ENCODE data around the gene HAX1.
"Not testable (repeated sequence)": the region's sequence is repeated elsewhere in the genome, so short reads cannot be mapped to it uniquely, and the experiment has no call there.

The HAX1 gene

DNA sequence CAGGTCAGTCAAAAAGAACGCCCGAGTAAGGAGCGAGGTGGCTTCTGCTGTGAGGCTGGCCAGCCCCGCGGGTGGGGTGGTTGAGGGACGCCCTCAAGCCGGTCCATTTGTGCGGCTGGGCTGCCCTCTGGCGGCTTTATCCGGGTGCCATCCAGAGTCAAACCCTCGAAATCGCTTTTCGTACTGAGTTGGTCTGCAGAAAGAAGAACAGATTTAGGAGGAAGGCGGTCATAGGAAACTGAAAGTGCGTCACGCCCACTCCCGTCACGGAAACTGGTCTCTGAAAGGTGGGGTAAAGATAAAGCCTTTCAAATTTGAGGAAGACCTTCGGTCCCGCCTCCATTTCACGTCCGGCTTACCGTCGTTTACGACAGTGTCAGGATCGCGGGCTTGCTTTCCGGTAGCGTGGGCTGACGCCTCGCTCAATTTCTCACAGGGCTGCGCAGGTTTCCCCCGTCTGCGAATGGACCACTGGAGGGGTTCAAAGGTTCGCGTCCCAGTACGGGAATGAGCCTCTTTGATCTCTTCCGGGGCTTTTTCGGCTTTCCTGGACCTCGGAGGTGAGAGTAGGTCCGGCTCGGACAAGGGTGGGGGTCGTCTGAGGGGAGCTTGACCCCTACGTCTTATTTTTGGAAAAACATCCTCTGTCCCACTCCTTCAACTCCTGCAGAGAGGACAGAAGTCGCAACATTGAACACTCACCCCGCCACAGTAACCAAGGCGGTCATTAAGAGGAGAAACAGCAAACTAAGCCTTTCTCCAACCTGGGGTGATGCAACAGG is at the start of gene HAX1:
Gene HAX1, plus strand, starts transcription at position 413 of the 782 bp plus-strand sequence. Its CDS starts 95 bp downstream, at position 508.
- peak; percentile 97 for DNase-seq
- TF ChIP-seq GATA1 (IDR thresholded peaks at IDR 0.05; ENCODE audit: low read depth, low read length) (no peak), POLR2A (IDR thresholded peaks at IDR 0.05; ENCODE audit: low read length) (peak; percentile 91)

DNA sequence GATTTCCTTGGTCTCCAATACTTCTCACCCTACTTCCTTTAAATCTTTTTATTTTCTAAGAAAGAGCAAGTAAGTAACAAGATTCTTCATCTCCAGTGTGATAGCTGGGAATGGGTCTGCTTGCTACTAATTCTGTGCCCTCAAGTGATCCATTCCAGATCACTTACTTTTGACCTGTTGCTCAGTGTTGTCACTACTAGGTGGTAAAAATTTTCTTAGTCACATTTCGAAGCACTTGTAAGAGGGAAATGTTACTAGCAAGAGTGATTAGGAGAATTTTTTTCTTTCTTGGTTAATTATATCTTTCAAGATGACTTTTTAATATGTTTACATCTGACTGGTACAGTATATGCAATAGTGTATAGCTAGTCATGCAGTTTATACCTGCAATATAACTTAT is 49.5 kb upstream of the HAX1 start:
- TF ChIP-seq GATA1 (IDR thresholded peaks at IDR 0.05; ENCODE audit: low read depth, low read length) (no peak), POLR2A (IDR thresholded peaks at IDR 0.05; ENCODE audit: low read length) (no peak)
- DNase-seq: no peak

DNA sequence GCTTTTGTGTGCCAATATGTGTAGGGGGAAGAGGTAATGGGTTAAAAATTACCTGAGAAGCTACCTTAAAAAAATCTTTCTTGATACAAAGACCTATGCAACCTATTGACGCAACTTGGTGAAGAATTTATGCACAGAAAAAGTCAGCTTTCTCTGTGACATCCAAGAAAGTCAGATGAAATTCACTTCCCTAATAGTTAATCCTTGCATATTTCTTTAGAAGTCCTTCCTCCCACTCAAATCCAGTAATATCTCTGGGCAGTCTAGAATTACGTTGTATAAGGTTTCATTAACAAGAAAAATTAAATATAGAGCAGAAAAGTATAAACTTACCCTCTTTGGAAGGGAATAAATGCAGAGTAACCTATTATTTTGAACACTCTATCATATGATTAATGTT is 48.8 kb upstream of the HAX1 start:
- no peak for DNase-seq
- TF ChIP-seq POLR2A (IDR thresholded peaks at IDR 0.05; ENCODE audit: low read length): no peak
- TF ChIP-seq GATA1 (IDR thresholded peaks at IDR 0.05; ENCODE audit: low read depth, low read length): no peak

DNA sequence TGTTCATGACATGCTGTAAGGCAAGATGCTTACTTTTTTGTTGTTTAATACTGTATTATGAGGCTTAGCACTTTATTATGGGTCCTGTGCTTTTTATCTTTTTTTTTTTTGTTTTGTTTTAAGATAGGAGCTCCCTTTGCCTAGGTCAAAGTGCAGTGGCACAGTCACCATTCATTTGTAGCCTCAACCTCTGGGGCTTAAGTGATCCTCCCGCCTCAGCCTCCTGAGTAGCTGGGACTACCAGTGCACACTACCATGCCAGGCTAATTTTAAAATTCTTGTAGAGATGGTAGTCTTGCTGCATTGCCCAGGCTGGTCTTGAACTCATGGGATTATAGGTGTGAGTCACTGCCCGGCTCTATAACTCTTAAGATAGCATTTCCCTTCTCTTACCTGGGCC is 47.1 kb upstream of the HAX1 start:
- no peak for DNase-seq
- TF ChIP-seq POLR2A (IDR thresholded peaks at IDR 0.05; ENCODE audit: low read length) (no peak), GATA1 (IDR thresholded peaks at IDR 0.05; ENCODE audit: low read depth, low read length) (no peak)

DNA sequence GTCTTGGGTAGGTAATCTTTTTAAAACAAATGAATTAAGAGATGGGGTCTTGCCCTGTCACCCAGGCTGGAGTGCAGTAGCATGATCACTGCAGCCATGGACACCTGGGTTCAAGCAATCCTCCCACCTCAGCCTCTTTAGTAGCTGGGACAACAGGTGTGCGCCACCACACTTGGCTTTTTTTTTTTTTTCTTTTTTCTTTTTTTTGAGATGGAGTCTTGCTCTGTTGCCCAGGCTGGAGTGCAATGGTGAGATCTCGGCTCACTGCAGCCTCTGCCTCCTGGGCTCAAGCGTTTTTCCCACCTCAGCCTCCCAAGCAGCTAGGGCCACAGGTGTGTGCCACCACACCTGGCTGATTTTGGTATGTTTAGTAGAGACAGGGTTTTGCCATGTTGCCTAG is 41.3 kb upstream of the HAX1 start:
- DNase-seq: not testable (repeated sequence)

DNA sequence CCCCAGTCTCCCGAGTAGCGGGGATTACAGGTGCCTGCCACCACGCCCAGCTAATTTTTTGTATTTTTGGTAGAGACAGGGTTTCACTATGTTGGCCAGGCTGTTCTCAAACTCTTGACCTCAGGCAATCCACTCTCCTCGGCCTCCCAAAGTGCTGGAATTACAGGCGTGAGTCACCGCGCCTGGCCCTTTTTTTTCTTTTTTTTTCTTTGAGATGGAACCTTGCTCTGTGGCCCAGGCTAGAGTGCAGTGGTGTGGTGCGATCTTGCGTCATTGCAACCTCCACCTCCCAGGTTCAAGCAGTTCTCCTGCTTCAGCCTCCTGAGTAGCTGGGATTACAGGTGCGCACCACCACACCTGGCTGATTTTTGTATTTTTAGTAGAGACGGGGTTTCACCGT is 39.3 kb upstream of the HAX1 start:
- DNase-seq: not testable (repeated sequence)

DNA sequence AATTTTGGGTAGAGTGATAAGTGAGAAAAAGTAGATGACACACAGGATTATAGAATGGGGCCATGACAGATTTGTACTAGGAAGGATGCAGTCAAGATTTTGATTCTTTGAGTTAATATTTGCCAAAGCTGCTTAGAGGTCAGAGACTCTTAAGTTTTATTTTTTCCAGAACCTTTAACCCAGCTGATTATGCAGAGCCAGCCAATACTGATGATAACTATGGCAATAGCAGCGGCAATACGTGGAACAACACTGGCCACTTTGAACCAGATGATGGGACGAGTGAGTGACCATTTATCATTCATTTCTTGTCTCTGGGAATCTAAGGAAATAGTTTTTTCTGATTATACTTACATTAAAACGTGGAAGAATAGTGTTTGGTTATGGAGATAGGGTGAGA is 35.6 kb upstream of the HAX1 start:
- DNase-seq: no peak
- no peak for TF ChIP-seq POLR2A (IDR thresholded peaks at IDR 0.05; ENCODE audit: low read length)
- TF ChIP-seq GATA1 (IDR thresholded peaks at IDR 0.05; ENCODE audit: low read depth, low read length): no peak

DNA sequence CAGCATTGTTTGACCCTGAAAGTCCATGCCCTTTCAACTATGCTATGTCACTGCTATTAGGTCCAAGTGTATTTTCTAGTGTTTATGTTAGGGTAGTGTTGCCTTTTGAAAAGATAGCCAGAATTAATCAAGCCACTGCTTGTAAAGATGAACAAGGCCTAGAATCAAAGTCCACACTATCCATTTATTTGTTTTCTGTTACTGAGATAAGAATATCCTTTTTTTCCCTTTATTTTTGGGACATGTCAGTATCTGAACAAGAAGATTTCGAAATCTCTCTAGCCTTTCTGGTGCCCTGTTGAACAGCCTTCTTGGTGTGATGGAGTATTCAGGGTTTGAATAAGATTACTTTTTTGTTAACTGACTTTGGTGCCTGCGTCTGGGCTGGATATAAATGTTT is 35.0 kb upstream of the HAX1 start:
- no peak for DNase-seq
- TF ChIP-seq POLR2A (IDR thresholded peaks at IDR 0.05; ENCODE audit: low read length) (no peak), GATA1 (IDR thresholded peaks at IDR 0.05; ENCODE audit: low read depth, low read length) (no peak)

DNA sequence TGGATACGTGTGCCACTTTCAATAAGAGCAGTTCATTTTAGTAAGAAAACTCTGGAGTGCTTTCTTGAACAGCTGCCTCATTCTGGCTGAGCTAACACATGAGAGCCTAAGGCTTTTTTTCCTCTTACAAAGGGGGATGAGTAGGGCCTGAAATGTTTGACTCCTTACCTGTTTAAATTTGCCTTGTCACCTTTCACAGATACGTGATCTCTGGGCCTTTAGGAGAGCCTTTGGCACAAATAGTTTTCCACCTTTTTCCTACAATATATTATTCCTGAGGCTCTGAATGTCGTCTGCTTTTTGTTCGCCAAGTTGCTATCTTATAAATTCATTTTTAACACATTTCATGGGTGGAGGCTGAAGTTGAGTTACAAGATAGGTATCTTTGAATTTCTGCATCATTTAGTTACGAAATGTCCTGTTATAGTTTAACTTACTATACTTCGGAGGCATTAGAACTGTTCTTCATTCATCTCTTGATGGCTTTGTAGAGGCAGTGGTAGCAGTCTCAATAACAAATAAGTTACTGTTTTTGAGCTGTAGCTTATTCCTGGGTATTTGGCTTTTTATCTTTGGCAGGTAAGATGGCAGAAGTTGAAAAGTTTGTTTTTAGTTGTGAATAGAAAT is 34.4 kb upstream of the HAX1 start:
- TF ChIP-seq GATA1 (IDR thresholded peaks at IDR 0.05; ENCODE audit: low read depth, low read length) (no peak), POLR2A (IDR thresholded peaks at IDR 0.05; ENCODE audit: low read length) (no peak)
- no peak for DNase-seq

DNA sequence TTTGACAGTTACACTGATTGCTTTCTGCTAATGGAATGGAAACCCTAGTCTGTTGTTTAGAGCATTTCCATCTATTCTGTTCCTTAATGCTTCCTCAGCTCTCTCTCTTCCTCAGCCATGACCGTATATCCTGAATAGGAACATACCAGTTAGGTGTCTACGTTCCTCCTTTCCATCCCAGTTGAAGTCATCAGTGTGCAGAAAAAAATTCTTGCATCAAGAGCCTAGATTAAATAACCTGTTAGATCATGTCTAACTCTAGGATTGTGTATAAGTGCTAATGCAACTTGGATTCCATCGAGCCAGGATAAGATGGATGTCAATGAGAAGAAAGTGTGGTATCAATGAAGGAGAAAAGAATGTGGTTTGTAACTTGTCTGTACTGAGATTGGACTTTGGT is 32.9 kb upstream of the HAX1 start:
- TF ChIP-seq POLR2A (IDR thresholded peaks at IDR 0.05; ENCODE audit: low read length): no peak
- TF ChIP-seq GATA1 (IDR thresholded peaks at IDR 0.05; ENCODE audit: low read depth, low read length): no peak
- no peak for DNase-seq

DNA sequence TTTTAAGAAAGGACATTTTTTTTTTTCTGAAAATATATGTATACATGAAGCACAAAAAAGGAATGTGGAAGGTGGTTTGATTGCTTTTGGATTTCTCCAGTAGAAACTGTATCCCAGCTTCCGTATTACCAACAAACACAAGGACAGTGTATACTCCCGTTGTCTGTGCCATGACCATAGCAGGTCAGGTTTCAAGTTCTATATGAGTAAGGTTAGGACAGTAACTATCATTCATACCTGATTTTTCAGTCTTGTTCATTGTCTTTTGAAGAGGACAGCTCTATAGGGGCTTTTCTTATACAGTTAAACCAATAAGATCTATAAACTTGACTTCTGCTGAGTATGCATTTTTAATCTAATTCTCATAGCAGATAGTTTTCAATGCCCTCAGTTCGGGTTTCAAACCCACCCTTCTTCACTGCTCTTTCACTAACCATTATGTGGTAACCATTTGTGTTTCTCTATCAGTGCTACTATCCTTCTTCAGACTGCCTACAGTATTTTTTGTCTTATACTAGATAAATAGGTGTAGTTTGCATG is 32.1 kb upstream of the HAX1 start:
- TF ChIP-seq GATA1 (IDR thresholded peaks at IDR 0.05; ENCODE audit: low read depth, low read length) (no peak), POLR2A (IDR thresholded peaks at IDR 0.05; ENCODE audit: low read length) (no peak)
- no peak for DNase-seq

DNA sequence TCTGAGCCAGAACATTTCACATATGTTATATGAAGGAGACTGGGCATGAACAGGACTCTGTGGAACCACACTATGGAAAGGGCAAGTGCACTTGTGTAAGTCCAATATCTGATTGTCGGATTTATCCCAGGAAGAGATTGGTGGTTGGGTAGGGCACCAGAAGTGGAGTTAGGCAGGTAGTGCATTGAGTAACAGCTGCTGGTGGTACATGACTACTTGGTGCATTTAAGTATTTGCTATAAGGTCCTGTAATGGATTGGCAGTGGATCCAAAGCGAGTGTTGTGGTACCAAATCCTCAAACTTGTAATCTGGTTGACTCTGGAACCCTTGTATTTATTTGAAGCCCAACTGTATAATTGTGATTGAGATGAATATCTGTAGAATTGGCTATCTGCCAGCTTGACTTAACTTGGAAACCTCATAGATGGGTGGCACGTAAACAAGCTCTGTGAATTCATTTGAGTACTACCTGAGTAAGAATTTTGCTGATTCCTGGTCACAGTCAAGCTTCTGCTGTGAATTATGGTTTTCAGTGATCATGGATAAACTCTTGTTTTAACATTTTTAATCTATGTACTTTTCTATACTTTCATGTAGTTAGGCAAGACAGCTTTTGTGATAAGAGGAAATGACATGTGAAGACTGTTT is 30.6 kb upstream of the HAX1 start:
- TF ChIP-seq POLR2A (IDR thresholded peaks at IDR 0.05; ENCODE audit: low read length): no peak
- TF ChIP-seq GATA1 (IDR thresholded peaks at IDR 0.05; ENCODE audit: low read depth, low read length): no peak
- DNase-seq: peak; percentile 27 to 42

DNA sequence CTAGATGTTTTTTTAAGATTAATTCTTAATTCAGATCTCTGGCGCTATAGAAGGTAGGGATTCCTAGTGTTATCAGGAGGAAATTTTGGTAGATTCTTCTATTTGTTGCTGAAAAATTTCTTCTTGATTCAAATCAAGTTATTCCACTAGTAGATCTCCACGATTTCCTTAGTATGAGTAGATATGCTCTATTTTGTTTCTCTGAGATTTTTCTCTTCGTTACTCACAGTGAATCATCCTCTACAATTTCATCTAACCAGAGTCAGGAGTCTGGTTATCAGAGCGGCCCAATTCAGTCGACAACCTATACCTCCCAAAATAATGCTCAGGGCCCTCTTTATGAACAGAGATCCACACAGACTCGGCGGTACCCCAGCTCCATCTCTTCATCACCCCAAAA is 18.8 kb upstream of the HAX1 start:
- TF ChIP-seq GATA1 (IDR thresholded peaks at IDR 0.05; ENCODE audit: low read depth, low read length) (no peak), POLR2A (IDR thresholded peaks at IDR 0.05; ENCODE audit: low read length) (no peak)
- no peak for DNase-seq

DNA sequence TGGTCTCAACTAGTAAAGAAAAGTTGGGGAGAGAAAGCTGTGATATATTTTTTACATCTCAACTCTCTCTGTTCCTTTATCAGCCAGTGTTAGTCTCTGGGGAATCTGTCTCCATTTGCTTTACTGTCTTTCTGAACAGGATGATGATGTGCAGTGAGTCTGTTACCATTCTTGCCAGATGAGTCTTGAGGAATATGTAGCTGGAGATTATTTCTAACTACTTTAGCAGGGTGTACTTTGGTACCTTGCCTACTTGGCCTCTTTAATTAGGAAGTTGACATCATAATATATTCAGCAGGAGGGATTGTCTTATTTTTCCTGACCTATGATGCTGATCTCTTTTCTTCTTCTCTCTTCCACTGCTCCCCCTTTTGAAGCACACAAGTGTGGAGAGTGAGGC is 15.7 kb upstream of the HAX1 start:
- no peak for DNase-seq
- TF ChIP-seq POLR2A (IDR thresholded peaks at IDR 0.05; ENCODE audit: low read length) (no peak), GATA1 (IDR thresholded peaks at IDR 0.05; ENCODE audit: low read depth, low read length) (no peak)

DNA sequence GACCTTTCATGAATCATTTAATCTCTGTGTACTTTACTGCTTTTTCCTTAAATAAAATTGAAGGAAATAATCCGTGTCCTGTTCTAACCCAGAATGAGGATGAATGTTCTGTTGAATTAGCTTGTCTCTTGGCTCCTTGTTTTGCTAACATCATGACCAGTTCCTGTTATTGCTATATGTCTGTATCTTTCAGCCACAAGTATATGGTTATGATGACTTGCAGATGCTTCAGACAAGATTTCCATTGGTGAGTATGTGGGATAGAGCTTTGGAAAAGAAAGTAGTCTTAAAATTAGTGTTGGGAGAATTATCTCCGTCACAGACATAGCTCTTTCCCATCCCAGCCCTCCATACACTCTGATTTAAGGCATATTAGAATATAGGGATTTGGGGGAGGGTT is 13.6 kb upstream of the HAX1 start:
- TF ChIP-seq POLR2A (IDR thresholded peaks at IDR 0.05; ENCODE audit: low read length): no peak
- TF ChIP-seq GATA1 (IDR thresholded peaks at IDR 0.05; ENCODE audit: low read depth, low read length): no peak
- peak; percentile 24 to 49 for DNase-seq
